Activated naive CD4-positive, alpha-beta T cell treated with anti-CD3 and anti-CD28 coated beads, Interleukin-2, amount 50 U/mL, for 16 hours (primary cell): ENCODE measurements around the gene KLF15.

Experiments
- DNase-seq: peaks from one replicate; pipeline ENCODE4 v3.0.0-alpha.2; 2020

The KLF15 gene

DNA sequence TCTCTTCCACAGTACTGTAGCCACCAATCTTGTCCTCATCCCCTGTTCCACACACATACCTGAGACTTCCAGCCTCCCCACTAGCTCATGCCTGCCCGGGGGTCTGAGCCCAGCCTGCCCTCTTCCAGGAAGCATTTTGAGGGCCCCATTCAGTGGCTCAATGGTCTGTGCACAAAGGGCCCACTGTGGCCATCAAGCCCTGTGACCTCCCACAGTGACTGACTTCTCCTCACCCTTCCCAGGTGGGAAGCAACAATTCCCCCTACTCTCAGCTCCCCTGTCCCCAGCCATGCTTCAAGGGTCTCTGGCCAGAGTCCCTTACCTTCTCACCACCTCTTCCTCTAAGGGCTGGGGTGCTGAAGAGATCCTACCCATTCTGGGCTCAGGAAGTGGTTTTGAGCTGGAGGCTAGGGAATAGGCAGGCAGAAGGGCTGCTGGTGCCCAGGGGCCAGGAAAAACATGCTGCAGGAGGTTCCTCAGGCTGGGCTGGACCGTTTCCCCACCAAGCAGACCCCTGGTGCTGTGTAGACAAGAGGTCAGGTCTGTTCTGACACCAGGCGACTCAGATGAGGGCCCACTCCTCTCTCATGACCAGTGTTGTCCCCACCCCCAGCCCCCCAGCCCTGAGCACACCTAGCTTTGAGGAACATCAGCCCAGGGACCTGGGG is 3.0 kb upstream of the KLF15 start:
- DNase-seq: peak; percentile 5

DNA sequence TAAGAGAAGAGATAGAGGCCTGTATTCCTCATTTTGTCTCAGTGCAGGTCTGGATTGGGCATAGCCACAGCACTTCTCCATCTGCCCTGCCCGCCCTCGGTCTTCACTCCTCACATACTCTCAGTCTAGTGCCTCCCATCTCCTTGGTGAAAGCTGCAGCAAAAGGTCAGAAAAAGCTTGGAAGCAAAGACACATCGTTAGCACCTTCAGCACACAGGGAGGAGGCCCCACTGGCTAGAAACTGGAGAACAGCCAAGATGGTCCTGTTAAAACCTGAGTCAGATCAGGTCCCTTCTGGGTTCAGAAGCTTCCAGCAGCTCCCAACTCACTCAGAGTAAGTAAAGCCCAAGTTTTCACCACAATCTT is 1.6 kb upstream of the KLF15 start:
- no peak for DNase-seq

DNA sequence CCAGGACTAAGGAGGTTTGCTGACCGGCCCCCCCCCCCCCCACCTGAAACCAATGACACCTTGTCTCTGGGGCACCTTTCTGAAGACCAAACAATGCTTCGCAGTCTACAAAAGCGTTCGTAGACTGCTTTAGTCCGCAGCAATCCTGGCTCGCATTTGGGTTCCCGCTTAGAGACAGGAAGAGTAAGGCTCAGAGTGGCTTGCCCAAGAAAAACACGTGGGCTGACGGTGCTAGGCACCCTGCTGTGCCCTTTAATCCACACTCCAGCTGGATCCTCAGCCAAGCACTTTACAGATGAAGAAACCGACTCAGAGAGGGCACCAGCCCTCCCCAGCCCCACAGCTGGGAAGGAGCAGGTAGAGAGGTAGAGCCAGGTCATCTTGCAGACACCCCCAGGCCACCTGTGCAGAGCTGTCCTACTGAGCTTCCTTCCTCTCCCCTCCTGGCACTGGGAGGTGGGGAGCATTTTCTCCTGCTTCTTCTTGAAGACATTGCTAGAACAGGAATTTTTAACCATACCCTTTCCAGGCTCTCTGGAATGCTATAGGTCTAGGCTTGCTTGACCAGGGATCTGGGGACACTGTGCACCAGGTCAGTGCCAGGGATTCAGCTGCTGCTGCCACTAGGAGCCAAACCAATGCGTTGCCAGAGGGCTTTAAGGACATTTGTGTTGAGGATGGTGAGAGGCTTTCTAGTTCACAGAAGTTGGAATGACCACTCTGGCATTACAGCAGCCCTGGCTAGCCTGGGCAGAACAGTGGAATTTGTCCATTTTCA is 1.0 kb upstream of the KLF15 start:
- DNase-seq: no peak

DNA sequence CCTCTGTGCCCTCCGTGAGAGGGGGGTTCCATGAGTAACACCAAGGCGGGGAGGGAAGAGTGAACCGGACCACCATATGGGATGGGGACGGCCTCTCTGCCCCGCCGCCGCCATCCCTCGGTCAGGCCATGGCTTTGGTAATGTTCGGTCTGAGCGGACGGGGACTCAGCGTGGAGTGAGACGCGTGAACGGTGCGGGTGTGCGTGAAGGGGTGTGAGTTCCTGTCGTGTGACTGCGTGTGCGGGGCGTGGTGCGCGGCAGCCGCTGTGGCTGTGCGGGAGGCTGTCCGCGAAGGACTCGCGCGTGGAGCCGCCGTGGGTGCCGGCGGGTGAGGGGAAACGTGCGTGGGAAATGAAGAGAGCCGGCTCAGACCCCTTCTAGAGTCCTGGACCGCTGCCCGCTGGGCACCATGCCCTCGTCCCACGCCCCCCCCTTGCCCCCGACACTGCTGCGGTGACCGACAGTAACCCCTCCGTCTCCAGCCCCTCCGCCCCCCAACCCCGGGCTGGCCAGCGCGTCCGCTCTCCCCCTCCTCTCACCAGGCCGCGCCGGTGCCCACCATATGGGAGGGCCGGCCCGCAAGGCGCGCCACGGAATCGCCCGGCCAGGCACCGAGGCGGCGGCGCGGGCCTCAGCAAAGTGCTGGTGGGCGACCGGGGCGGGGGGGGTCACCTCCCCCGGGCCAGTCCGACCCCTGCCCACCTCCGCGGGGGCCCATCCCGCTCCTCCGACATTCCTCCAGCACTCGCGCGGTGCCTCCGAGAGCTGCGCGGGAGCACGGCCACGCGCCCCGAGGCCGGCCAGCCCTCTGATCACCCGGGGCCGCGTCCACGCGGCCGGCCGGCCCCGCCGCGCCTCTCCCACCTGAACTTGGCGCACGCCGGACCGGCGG is 589 bp downstream of the KLF15 start:
- no peak for DNase-seq

- DNase-seq: no peak
Measured at GRCh38 chr3:126355777-126356372, 1.3 kb downstream of the KLF15 start.

GRCh38 chr3:126355251-126355650 is 2.0 kb downstream of the KLF15 start:
- DNase-seq: no peak

DNA sequence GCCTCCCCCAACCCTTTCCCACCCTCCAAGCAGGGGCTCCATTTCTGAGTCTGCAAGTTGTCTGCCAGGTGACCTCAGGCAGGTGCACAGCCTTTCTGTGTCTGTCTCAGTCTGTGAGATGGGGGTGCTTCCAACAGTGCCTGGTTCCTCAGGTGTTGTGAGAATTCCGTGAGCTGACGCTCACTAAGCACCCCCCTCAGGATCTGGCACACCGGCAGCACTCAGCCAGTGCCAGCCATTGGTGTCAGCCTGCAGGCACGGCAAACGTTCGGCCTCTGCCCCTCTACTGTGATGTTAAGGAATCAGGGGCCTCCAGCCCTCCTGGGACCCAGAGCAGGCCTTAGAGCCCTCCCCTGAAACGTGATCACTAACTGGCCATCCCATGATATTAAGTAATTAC is 2.4 kb downstream of the KLF15 start:
- DNase-seq: no peak

- DNase-seq: no peak
Measured at GRCh38 chr3:126353694-126354321, 3.4 kb downstream of the KLF15 start.

DNA sequence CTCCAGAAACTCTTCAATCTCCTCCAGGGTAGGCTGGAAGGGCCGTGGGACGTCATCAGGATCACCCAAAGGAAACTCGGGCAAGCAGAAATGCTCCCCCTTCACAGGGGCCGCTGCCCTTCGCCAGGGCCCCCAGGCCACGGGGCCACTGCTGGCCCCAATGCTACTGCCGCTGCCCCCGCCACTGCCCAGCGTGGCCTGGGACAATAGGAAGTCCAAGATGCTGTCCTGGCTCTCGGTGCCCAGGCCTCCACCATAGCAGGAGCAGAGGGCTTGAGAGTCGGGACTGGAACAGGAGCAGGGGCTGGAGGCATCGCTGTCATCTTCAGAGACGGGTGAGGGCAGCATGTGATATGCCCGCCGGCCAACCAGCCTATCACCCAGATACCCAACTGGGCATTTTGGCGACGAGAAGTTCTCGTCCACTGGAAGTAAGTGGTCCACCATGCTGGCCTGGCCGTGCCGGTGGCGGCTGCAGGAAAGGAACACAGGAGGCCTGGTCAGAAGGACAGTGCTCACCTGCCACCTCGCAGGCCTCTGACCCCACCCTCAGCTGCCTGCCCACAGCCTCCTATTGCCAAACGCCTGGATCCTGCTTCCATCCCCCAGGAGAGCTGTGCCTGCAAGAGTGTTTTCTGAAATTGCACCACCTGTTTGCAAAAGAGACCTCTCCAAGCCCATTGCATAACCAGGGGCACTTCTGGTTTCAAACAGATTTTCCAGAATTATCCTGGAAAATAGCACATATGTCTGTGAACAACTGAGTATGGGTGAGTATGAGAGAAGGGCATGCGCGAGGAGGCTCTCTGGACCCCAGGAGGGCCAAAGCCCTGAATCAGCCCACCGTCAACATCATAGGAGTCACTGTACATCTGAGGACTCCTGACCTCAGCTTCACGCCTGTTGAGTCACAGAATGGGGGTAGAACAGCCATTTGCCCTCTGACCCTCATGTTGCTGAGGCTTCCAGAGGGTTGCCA is 4.4 kb downstream of the KLF15 start:
- DNase-seq: peak; percentile 7

DNA sequence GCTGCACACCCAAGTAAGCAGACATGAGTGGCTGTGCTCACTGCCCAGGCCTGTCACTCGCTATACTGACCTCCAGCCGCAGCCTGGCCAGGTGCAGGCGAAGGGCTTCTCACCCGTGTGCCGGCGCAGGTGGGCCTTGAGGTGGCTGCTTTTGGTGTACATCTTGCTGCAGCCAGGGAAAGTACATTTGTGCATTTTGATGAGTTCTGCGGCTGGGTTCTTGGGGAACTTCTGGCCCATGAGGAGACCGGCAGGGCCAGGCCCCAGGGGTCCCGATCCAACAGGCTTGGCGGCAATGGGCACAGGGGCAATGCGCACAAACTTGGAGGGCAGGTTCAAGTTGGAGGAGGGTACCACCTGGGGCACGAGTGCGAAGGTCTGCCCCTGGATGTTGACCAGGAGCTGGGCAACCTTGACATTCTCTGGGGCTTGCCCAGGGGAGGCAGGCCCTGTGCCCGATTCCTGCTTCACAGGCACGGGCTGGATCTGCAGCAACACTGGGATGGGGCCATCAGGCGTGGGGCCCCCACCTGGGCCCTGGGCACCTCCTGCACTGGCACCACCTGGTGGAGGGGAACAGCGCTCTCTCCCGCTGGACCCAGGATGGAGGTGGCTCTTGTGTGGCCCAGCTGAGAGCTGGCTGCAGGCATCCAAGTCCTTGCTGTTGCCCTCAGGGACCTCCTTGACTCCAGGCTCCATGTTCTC is 5.3 kb downstream of the KLF15 start:
- DNase-seq: peak; percentile 9

DNA sequence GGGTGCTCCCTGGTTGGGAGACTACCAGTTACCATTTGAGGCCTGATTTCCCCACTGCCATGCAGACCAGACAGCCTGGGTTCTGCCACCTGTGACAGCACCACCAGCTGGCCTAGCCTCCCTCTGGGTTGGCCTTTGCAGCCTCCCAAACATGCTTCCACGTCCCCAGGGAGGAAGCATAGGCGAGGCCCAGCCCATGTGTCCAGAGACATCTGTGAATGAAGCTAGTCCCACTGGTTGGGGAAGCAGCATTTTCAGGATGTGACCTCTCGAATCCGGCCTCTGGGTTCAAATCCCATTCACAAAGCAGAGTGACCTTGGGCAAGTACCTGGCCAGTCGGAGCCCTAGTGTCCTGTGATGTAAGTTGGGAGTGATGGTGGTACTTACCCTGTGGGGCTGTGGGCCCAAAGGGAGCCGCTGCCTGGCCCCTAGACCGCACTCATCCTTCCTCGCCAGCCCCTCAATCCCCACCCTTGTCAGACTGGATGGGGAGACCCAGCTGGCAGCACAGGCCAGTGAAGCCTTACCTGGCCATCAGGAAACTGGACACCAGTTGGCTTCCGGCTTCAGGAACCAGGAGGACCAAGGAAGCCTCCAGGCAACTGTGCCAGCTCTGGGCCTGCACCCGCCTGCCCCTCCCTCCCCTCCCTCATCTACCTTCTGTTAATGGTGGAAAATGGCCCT is 6.0 kb downstream of the KLF15 start:
- no peak for DNase-seq

- DNase-seq: no peak
Measured at GRCh38 chr3:126350502-126351085, 6.6 kb downstream of the KLF15 start.

- DNase-seq: no peak
Measured at GRCh38 chr3:126349611-126350501, 7.4 kb downstream of the KLF15 start.

- DNase-seq: no peak
Measured at GRCh38 chr3:126349071-126349470, 8.1 kb downstream of the KLF15 start.

- DNase-seq: no peak
Measured at GRCh38 chr3:126348308-126348920, 8.8 kb downstream of the KLF15 start.

- DNase-seq: no peak
Measured at GRCh38 chr3:126347543-126348161, 9.6 kb downstream of the KLF15 start.

GRCh38 chr3:126346466-126346865 is 10.7 kb downstream of the KLF15 start:
- DNase-seq: no peak
